H1 (cell line): ENCODE measurements around the gene IPO11.

ENCODE experiments used
- CREB1 ChIP-seq: IDR thresholded peaks from 2 replicates; pipeline ENCODE4 v1.6.1; 2012; ENCODE audit warnings: inconsistent platforms
- EP300 ChIP-seq, 2 experiments: IDR thresholded peaks; 1 replicate in 1 of 2; 2 replicates in 1 of 2; pipeline ENCODE4 v1.6.1; 2011 to 2012; ENCODE audit warnings: low read depth in 2 of 2, low read length in 2 of 2, mild to moderate bottlenecking in 2 of 2, borderline replicate concordance in 1 of 2, inconsistent platforms in 1 of 2, moderate library complexity in 1 of 2
- EZH2 ChIP-seq: fragments of 200-600 bp; sonication (generic); IDR thresholded peaks from 2 replicates; pipeline ENCODE4 v1.7.1; 2012; ENCODE audit warnings: low read depth, mild to moderate bottlenecking, moderate library complexity, low read length, inconsistent platforms; ENCODE audit not compliant: severe bottlenecking
- HDAC2 ChIP-seq, 2 experiments: fragments of 300-600 bp in 1 of 2; sonication (generic) in 1 of 2; IDR thresholded peaks; 2 replicates each; pipeline ENCODE4 v1.6.1; 2011 to 2012; ENCODE audit warnings: low read depth in 2 of 2, low read length in 2 of 2, mild to moderate bottlenecking in 2 of 2, moderate library complexity in 2 of 2, borderline replicate concordance in 1 of 2, inconsistent platforms in 1 of 2
- HDAC6 ChIP-seq: IDR thresholded peaks from one replicate; pipeline ENCODE4 v1.7.1; 2012; ENCODE audit warnings: low read depth, mild to moderate bottlenecking, inconsistent platforms, low read length, moderate library complexity
- NANOG ChIP-seq: IDR thresholded peaks from 2 replicates; pipeline ENCODE4 v1.6.1; 2011; ENCODE audit warnings: low read length, low read depth, mild to moderate bottlenecking, inconsistent platforms; ENCODE audit not compliant: insufficient read depth, poor library complexity, severe bottlenecking
- POLR2A ChIP-seq, 2 experiments: IDR thresholded peaks; 1 replicate in 1 of 2; 2 replicates in 1 of 2; pipeline ENCODE4 v1.6.1; 2011; ENCODE audit warnings: low read depth in 2 of 2, low read length in 2 of 2, mild to moderate bottlenecking in 2 of 2; ENCODE audit errors: control extremely low read depth in 1 of 2
- RAD21 ChIP-seq, 2 experiments: IDR thresholded peaks in 1 of 2; conservative IDR thresholded peaks in 1 of 2; 2 replicates each; pipeline ENCODE4 v1.6.1; 2011; ENCODE audit warnings: low read depth in 2 of 2, low read length in 2 of 2, improper control_type of control experiment in 1 of 2, inconsistent platforms in 1 of 2, mild to moderate bottlenecking in 1 of 2, moderate library complexity in 1 of 2
- RXRA ChIP-seq: IDR thresholded peaks from 2 replicates; pipeline ENCODE4 v1.6.1; 2011; ENCODE audit warnings: low read depth, mild to moderate bottlenecking, low read length, moderate library complexity; ENCODE audit not compliant: insufficient read depth
- SIN3A ChIP-seq, 2 experiments: IDR thresholded peaks in 1 of 2; conservative IDR thresholded peaks in 1 of 2; 2 replicates each; pipeline ENCODE4 v1.6.1; 2011 to 2012; ENCODE audit warnings: low read length in 2 of 2, improper control_type of control experiment in 1 of 2, low read depth in 1 of 2, mild to moderate bottlenecking in 1 of 2
- SIX5 ChIP-seq: IDR thresholded peaks from 2 replicates; pipeline ENCODE4 v1.6.1; 2011; ENCODE audit warnings: mild to moderate bottlenecking, low read depth, low read length
- TAF1 ChIP-seq: IDR thresholded peaks from 2 replicates; pipeline ENCODE4 v1.6.1; 2011; ENCODE audit warnings: mild to moderate bottlenecking, low read depth, low read length
- TBP ChIP-seq: IDR thresholded peaks from 2 replicates; pipeline ENCODE4 v1.6.1; 2011; ENCODE audit warnings: low read depth, low read length, improper control_type of control experiment
- TF ChIP-seq, protein P1 (sequence below), 3 experiments: IDR thresholded peaks; 1 replicate in 2 of 3; 2 replicates in 1 of 3; pipeline versions ENCODE4 v1.5.1 to v1.6.1; 2011; ENCODE audit warnings: low read length in 3 of 3, mild to moderate bottlenecking in 3 of 3, inconsistent platforms in 2 of 3, low read depth in 1 of 3, moderate library complexity in 1 of 3; ENCODE audit not compliant: insufficient read depth in 1 of 3; ENCODE audit errors: control extremely low read depth in 1 of 3

DNA sequence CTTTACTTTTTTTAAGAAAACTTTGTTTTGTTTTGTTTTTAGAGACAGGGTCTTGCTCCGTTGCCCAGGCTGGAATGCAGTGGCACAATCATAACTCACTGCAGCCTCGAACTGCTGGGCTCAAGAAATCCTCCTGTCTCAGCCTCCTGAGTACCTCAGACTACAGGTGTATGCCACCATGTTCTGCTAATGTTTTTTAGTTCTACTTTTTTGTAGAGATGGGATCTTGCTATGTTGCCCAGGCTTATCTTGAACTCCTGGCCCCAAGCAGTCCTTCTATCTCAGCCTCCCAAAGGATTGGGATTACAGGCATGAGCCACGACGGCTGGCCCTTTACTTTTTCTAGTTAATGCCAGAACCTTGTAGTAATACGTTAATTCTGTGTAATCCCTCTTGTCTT, 36.0 kb downstream of the IPO11 start:
- TF ChIP-seq NANOG (no peak), SIN3A (conservative IDR thresholded peaks at IDR 0.05 in 1 of 2, IDR thresholded peaks at IDR 0.05 in 1 of 2; ENCODE audit: low read depth in 1 of 2, low read length in 2 of 2) (no peak), EZH2 (no peak), RXRA (no peak), HDAC6 (no peak), EP300 (IDR thresholded peaks at IDR 0.05; ENCODE audit: borderline replicate concordance in 1 of 2, low read depth in 2 of 2, low read length in 2 of 2) (no peak), RAD21 (IDR thresholded peaks at IDR 0.05 in 1 of 2, conservative IDR thresholded peaks at IDR 0.05 in 1 of 2; ENCODE audit: low read depth in 2 of 2, low read length in 2 of 2) (no peak), SIX5 (no peak), TBP (no peak), HDAC2 (IDR thresholded peaks at IDR 0.05; ENCODE audit: borderline replicate concordance in 1 of 2, low read depth in 2 of 2, low read length in 2 of 2) (no peak), POLR2A (IDR thresholded peaks at IDR 0.05; ENCODE audit: control extremely low read depth in 1 of 2, low read depth in 2 of 2, low read length in 2 of 2) (no peak), TAF1 (no peak), CREB1 (no peak)
- TF ChIP-seq, protein P1, sequence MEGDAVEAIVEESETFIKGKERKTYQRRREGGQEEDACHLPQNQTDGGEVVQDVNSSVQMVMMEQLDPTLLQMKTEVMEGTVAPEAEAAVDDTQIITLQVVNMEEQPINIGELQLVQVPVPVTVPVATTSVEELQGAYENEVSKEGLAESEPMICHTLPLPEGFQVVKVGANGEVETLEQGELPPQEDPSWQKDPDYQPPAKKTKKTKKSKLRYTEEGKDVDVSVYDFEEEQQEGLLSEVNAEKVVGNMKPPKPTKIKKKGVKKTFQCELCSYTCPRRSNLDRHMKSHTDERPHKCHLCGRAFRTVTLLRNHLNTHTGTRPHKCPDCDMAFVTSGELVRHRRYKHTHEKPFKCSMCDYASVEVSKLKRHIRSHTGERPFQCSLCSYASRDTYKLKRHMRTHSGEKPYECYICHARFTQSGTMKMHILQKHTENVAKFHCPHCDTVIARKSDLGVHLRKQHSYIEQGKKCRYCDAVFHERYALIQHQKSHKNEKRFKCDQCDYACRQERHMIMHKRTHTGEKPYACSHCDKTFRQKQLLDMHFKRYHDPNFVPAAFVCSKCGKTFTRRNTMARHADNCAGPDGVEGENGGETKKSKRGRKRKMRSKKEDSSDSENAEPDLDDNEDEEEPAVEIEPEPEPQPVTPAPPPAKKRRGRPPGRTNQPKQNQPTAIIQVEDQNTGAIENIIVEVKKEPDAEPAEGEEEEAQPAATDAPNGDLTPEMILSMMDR (IDR thresholded peaks at IDR 0.05; ENCODE audit: control extremely low read depth in 1 of 3, insufficient read depth in 1 of 3, low read depth in 1 of 3, low read length in 3 of 3), result no peak
